Measurements from ENCODE around the gene FBRS. TPM values are rescaled to one million over a fixed set of nuclear protein-coding genes. Genes with fewer than 3 reads are reported as not detected.

FBRS gene
- polyA plus RNA-seq, 2 of the 4 experiments (the other 2 are of a cell fraction), result 5.9 to 33.3 TPM

DNA sequence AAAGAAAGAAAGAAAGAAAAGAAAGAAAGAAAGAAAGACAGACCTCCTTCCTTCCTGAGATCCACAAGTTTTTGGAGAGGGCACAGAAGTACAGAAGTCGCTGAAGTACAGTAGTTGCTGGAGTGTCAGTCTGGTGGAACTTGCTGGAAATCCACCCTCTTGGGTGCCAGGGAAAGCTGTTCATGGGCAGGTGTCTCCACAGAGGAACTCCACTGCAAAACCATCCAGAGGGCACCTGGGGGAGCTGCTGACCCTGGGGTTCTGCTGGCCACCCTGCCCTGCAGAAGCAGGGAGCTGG lies 11.0 kb upstream of the FBRS start (continued):
- TF ChIP-seq, protein P1, sequence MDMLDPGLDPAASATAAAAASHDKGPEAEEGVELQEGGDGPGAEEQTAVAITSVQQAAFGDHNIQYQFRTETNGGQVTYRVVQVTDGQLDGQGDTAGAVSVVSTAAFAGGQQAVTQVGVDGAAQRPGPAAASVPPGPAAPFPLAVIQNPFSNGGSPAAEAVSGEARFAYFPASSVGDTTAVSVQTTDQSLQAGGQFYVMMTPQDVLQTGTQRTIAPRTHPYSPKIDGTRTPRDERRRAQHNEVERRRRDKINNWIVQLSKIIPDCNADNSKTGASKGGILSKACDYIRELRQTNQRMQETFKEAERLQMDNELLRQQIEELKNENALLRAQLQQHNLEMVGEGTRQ (IDR thresholded peaks at IDR 0.05), result no peak
- TF ChIP-seq KDM5A (IDR thresholded peaks at IDR 0.05), result no peak
- no peak for TF ChIP-seq ZC3H11A (IDR thresholded peaks at IDR 0.05)

DNA sequence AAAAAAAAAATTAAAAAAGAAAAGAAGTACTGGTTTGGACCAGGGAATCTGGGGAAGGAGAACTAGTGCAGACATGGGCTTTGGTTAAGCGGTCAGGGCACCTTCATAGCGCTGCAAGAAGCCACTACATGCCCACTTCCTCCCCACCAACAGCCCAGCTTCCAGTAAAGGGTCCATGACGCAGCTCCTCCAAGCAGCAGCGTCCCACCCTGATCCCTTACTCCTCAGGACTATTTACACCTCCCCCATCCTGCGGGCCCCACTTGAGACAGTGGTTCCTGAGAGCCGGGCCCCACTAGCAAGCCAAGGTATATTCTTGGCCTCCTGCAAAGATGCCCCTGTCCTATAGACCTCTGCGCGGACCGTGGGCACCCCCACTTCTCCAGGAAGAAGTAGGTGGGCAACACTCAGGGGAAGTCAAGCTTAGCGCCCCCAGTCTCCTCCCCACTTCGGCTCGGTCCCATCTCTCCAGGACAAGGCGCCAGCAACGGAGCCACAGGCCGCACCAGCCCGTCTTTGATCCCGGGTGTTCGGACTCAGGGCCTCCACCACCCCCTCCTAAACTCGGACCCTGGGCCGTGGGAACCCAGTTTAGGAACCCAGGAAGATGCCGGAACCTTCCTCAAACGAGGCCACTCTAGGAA lies 8.4 kb upstream of the FBRS start:
- Histone ChIP-seq H3K4me1 (peaks cover 12% of the 10 kb centered on the region; the same call in 2 of the 3 replicates), H3K9me3 (no peaks in the 10 kb centered on the region), H3K27ac (peak overlapping the region; percentile 76 to 96), H3K4me3 (peak overlapping the region; percentile 26; the same call in 1 of the 3 replicates), H3K4me2 (peak overlapping the region; percentile 65)
- WGBS (ENCODE audit: missing lambda C conversion rate), result 71% methylated on average over 22 of the region's 22 CpGs
- CTCF ChIA-PET, result interaction anchor here (0.9 to 4.2 kb wide), 11 partner anchors 9 to 207 kb away, joined by 3 to 26 read pairs (median 5); partner anchors contain the start of gene ZNF688
- no peak for DNase-seq (ENCODE audit: low read depth in 1 of 2, low spot score in 1 of 2)
- no peak for FAIRE-seq
- no peak for ATAC-seq
- POLR2A ChIA-PET, result interaction anchor here (0.5 to 1.3 kb wide), 9 partner anchors 9 to 264 kb away, joined by 3 to 14 read pairs (median 5); partner anchors contain the start of genes DCTPP1 and PHKG2
- no peak for TF ChIP-seq ZNF302 (CRISPR knock-in tag; IDR thresholded peaks at IDR 0.05)
- 0 out of 2 replicates have a peak, but pooled peaks have one; percentile 52 for TF ChIP-seq TP53 (CRISPR knock-in tag; IDR thresholded peaks at IDR 0.05)

DNA sequence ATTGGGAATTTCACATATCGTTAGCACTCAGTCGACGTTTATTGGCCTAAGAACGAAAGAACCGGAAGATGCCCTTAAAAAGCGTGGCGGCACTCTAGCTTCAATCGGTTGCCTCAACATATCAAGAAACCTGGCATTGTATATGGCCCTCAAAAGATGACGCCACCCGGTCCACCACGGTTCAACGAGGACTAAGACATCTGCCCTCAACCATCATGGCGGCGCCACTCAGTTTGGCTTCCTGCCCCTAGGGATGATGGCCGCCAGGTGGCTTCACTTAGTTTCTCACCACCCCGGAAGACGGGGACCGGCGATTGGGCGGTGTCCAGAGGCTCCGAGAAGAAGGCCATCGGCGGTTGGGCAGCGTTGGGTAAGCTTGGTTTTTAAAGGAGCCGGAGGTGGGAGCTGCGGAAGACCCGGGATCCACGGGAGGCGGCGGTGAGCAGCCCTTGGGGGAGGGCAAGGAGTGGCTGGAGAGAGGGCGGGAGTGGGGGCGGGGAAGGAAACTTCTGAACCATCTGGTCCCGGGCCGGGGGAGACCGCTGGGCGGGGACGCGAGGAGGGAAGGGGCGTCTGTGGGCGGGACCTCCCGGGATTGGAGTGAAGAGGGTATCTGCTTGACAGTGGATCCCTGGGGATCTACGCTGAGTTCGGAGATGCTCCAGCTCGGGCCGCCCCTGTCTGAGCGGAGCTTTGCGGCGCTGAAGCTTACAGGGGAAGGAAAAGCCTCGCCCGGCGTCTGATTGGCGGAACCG lies 7.7 kb upstream of the FBRS start, which contains the start of gene PRR14:
TSS of gene PRR14 (plus strand) at position 592 of the 755 bp plus-strand sequence. CDS start 686 bp downstream, outside the sequence.
- H3K27ac ChIP-seq, result peak within 1 kb of the TSS; percentile 92 to 96
- POLR2A ChIA-PET, result interaction anchor here (0.5 to 1.3 kb wide), 11 partner anchors 8 to 280 kb away, joined by 3 to 14 read pairs (median 4); partner anchors contain the start of genes DCTPP1, PHKG2 and TBC1D10B

More for the DNA sequence above, 7.7 kb upstream of the FBRS start, which contains the start of gene PRR14:
- TF ChIP-seq NR3C1 (IDR thresholded peaks at IDR 0.05) (no peak), MYC (IDR thresholded peaks at IDR 0.05; ENCODE audit: borderline replicate concordance, low read length) (0 out of 2 replicates have a peak, but pooled peaks have one; percentile 24), EHMT2 (IDR thresholded peaks at IDR 0.05; ENCODE audit: low read depth) (0 out of 2 replicates have a peak, but pooled peaks have one; percentile 24), HEYL (CRISPR knock-in tag; IDR thresholded peaks at IDR 0.05) (0 out of 2 replicates have a peak, but pooled peaks have one; percentile 51), HOXA7 (CRISPR knock-in tag; IDR thresholded peaks at IDR 0.05) (no peak), FOSL2 (IDR thresholded peaks at IDR 0.05) (no peak), FOSL2 (CRISPR knock-in tag; IDR thresholded peaks at IDR 0.05) (peak; percentile 34; the same call in 1 of the 2 replicates), PHF8 (IDR thresholded peaks at IDR 0.05; ENCODE audit: borderline replicate concordance, low read depth) (peak; percentile 41; the same call in 1 of the 2 replicates), MAZ (IDR thresholded peaks at IDR 0.05; ENCODE audit: borderline replicate concordance, low read depth, low read length) (no peak), HOXB5 (CRISPR knock-in tag; IDR thresholded peaks at IDR 0.05) (no peak), TP53 (CRISPR knock-in tag; IDR thresholded peaks at IDR 0.05) (no peak), HOXB13 (CRISPR knock-in tag; IDR thresholded peaks at IDR 0.05; ENCODE audit: low read depth) (peak; percentile 56; the same call in 1 of the 2 replicates), JUN (IDR thresholded peaks at IDR 0.05) (peak in 1 of 2 experiments; percentile 68; a peak in 2 of 5 replicates)
- TF ChIP-seq, protein P2, sequence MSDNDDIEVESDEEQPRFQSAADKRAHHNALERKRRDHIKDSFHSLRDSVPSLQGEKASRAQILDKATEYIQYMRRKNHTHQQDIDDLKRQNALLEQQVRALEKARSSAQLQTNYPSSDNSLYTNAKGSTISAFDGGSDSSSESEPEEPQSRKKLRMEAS (IDR thresholded peaks at IDR 0.05), result peak; percentile 72
- TF ChIP-seq, protein P3, sequence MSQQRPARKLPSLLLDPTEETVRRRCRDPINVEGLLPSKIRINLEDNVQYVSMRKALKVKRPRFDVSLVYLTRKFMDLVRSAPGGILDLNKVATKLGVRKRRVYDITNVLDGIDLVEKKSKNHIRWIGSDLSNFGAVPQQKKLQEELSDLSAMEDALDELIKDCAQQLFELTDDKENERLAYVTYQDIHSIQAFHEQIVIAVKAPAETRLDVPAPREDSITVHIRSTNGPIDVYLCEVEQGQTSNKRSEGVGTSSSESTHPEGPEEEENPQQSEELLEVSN (IDR thresholded peaks at IDR 0.05; ENCODE audit: borderline replicate concordance, low read depth), result peak; percentile 28; the same call in 1 of the 2 replicates
- TF ChIP-seq, protein P4, sequence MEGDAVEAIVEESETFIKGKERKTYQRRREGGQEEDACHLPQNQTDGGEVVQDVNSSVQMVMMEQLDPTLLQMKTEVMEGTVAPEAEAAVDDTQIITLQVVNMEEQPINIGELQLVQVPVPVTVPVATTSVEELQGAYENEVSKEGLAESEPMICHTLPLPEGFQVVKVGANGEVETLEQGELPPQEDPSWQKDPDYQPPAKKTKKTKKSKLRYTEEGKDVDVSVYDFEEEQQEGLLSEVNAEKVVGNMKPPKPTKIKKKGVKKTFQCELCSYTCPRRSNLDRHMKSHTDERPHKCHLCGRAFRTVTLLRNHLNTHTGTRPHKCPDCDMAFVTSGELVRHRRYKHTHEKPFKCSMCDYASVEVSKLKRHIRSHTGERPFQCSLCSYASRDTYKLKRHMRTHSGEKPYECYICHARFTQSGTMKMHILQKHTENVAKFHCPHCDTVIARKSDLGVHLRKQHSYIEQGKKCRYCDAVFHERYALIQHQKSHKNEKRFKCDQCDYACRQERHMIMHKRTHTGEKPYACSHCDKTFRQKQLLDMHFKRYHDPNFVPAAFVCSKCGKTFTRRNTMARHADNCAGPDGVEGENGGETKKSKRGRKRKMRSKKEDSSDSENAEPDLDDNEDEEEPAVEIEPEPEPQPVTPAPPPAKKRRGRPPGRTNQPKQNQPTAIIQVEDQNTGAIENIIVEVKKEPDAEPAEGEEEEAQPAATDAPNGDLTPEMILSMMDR (IDR thresholded peaks at IDR 0.05), result no peak
- FAIRE-seq (peak; percentile 81), DNase-seq (ENCODE audit: low read depth in 1 of 2, low spot score in 1 of 2) (peak; percentile 92 to 99), ATAC-seq (peak; percentile 88 to 91)
- Histone ChIP-seq H3K9me3 (no peaks in the 10 kb centered on the region), H3K4me2 (peak within 1 kb of the TSS; percentile 91), H3K4me3 (peak within 1 kb of the TSS; percentile 82), H3K4me1 (peaks cover 12% of the 10 kb centered on the region; the same call in 2 of the 3 replicates)
- 14% methylated on average over 33 of the region's 53 CpGs for WGBS (ENCODE audit: missing lambda C conversion rate)
- CTCF ChIA-PET, result interaction anchor here (0.6 to 4.2 kb wide), 16 partner anchors 8 to 545 kb away, joined by 3 to 26 read pairs (median 4); partner anchors contain the start of genes FBRS and ZNF688

Measured in A549 (cell line).